GM04503 (cell line): ENCODE data around the gene SEC31B.

ENCODE experiments used
- DNase-seq: peaks from one replicate; pipeline ENCODE4 v3.0.0-alpha.2; 2012; ENCODE audit warnings: low read depth

SEC31B gene

GRCh38 chr10:100529475-100530298, 10.0 kb upstream of the SEC31B start, which contains the start of gene NDUFB8:
Gene NDUFB8, minus strand, starts transcription at chr10:100529871. Its CDS starts 20 bp downstream, at chr10:100529851.
- no peak for DNase-seq

- no peak for DNase-seq
These were observed 9.3 kb upstream of the SEC31B start for GRCh38 chr10:100528921-100529474.

- DNase-seq, result no peak
These were observed 8.6 kb upstream of the SEC31B start for GRCh38 chr10:100528123-100528886.

DNA sequence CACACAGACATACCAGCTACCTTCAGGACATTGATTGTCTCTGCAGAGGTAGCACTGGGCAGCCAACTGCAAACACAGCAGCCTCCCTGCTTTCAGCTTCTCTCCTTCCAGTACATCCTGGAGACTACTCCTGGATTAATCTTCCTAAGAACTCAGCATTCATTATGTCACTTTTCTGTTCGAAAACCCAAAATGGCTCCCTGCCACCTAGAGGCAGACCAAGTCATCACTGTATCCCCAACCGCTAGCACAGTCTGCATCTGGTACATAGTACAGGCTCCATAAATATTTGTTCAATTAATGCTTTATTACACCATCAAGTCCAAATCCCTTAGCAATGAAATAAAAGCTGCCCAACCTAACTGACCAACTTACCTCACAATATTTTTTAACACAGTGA, 5.0 kb upstream of the SEC31B start:
- no peak for DNase-seq

DNA sequence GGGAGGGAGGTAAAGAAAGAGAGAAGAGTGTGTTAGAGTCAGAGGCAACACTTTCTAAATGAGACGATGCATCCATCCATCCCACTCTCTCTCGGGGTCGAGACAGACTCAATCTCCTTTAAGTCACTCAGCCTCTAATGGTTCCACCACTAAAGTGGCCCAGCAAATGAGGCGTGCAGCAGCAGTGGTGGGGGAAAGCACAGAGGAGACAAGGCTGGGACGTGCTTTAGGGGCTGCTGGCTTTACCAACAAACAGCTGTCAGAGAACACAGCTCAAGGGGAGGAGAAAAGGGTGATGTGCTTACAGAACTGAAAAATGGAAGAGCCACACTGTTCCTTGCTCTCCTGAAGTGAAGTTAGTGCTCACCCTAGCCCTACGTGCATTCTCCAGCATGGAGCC, 4.5 kb upstream of the SEC31B start:
- no peak for DNase-seq

DNA sequence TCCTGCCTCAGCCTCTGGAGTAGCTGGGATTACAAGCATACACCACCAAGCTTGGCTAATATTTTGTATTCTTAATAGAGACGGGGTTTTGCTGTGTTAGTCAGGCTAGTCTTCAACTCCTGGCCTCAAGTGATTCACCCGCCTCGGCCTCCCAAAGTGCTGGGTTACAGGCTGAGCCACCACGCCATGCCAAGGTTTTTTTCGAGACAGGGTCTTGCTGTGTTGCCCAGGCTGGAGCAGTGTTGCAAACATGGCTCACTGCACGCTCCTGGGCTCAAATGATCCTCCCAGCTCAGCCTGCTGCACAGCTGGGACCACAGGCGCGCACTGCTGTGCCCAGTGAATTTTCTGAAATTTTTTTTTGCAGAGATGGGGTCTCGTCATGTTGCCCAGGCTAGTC, 3.3 kb upstream of the SEC31B start:
- no peak for DNase-seq

DNA sequence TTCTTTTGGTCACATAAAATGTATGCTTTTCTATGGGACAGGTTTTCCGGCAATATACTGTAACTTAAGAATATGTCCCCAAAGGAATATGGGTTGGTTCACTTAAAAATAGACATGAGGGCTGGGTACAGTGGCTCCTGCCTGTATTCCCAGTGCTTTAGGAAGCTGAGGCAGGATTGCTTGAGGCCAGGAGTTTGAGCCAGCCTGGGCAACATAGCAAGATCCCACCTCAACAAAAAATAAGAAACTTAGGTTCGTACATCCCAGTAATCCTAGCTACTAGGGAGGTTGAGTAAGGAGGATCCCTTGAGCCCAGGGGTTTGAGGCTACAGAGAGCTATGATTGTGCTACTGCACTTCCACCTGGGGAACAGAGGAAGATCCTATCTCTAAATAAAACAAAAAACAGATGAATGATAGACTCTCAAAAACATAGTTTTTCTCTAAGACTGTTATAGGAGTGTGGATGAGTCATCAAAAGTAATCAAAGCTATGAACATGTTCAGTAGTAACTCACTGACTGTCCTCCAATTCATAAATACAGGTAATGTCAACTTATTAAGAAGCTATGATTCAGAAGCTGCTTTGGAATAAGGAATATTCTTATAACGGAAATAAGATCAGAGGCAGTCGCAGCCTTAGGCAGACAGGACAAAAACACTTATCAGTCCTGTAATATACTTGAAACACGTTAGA, 2.6 kb upstream of the SEC31B start:
- no peak for DNase-seq

DNA sequence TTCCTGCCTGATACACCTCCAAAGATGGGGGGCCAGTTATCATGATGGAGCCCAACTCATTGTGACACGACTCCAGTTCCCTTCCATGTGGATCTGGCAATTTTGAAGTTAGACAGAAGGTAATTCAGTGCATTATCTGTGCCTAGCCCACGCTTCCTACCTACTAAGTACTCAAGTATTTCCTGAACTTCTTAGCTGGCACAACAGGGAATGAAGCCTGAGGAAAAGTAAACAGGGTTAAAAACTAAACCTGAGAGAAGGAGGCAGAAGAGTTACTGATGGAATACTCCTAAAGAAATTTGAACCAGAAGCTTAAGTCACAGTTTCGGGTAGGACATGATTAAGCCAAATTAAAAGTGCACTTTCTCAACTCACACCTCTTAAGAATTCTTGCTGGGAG, 1.1 kb upstream of the SEC31B start:
- DNase-seq, result no peak

DNA sequence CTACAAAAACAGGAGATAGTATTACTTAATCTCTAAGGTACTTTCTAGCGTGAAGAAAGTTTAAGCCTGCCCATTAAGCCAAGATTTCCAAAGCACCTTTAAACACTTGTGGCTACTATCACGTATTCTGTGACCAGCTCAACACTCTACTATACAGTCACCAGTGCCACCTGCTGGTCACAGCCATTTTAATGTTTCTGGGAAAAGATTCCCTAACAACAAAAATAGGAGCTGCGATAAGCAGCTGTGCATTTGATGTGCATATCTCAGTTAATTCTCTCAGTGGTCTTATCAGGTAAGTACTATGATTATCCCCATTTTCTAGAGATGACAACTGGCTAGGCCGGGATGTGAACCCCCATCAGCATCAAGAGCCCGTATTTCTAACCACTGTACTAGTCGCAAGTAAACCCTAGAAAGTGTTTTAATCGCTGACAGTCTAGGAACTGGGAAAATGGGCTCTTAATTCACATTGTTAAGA, 860 bp downstream of the SEC31B start:
- no peak for DNase-seq

- no peak for DNase-seq
These were observed 2.8 kb downstream of the SEC31B start for GRCh38 chr10:100516847-100517246.

GRCh38 chr10:100515612-100516011, 4.0 kb downstream of the SEC31B start:
- no peak for DNase-seq

DNA sequence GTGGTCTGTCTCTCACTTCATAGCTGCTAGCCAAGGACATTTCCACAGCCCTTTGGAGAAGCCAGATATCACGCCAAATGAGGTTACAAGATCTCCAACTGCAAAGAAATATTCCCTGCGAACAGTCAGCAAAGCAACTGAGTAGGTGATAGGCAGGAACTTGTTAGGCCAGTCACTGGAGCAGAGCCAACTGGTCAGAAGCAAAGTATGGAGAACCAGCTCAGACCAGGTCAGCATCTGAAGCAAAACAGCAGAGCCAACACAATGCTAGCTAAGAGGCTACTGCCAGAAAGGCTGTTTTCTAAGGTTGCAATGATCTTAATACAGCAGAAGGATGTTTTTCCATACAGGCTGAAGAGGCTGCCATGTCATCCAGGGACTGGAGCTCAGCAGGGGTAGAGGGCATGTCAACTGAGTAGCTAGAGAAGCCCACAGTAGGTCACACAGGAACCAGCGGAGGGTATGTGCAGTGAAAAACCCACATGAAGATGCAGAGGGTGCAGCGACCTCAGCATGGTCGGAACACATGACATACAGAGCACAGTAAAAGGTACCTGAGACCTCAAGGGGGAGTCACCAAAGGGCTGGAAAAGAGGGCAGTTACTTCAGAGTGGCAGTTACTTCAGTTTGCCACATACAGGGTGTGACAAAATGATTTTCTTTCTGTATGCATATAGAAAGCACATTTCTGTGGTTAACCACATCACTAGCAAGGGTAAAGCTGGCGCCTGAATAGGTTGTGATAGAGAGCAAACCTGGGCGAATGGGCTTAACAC, 8.9 kb downstream of the SEC31B start:
- no peak for DNase-seq

DNA sequence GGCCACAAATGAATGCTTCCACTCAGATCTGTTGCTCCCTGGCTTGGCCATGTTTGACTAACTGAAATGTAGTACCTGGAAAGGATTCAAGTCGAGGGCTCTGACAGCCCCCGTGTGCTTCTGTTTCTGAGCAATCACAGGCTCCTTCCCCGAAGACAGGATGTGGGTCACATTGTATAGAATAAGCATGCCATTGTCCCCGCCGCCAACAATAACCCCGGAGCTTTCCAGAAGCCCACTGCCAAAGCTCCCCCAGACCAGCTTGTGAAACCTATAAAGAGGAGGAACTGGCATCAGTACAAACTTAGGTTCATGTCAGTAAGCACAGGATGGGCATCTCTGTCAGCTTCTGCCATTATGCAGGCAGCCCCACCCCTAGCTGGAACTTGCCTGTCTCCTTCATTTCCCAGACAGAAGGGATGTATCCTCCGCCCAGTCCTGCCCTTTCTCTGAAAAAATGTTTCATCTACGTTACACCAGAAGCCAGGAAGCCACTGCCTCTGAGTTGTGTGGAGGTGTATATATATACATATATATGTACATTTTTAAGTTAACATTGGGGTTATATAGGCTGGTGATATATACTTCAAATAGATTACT, 10.3 kb downstream of the SEC31B start:
- DNase-seq, result no peak

- no peak for DNase-seq
These were observed 10.9 kb downstream of the SEC31B start for GRCh38 chr10:100508691-100509150.

DNA sequence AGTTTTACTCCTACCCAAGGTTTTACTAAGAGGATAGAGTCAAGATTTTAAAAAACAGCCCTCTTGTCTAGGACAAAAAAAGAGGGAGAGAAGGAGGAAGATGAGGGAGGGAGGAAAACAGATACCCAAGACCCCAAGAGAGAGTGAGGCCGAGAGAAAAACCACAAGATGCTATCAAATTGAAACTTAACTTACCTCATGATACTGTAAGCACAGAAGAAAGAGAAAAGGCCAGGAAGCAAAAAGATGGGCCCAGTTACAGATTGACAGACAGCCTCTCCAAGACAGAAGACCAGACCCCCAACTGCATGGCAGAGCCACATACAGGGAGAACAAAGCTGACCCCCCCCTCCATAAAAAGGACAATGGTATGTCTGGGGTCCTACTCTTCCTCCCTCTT, 11.4 kb downstream of the SEC31B start:
- DNase-seq, result no peak

DNA sequence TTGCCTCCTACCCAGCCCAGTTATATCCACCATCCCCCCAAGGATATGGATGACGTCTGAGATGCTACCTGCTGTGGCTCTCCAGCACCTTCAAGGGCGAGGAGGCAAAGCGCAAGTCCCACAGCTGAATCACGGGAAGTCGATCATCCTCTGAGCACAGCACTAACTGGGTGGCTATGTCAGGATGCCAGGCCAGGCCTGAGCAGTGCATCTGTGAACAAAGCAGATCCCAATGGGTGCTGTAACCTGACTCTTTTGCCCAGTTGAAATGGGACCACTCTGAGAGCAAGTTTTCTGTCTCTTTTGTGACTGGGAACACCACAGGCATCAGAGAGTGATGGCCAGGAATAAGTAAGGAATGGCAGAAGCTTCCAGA, 12.3 kb downstream of the SEC31B start:
- DNase-seq, result no peak

DNA sequence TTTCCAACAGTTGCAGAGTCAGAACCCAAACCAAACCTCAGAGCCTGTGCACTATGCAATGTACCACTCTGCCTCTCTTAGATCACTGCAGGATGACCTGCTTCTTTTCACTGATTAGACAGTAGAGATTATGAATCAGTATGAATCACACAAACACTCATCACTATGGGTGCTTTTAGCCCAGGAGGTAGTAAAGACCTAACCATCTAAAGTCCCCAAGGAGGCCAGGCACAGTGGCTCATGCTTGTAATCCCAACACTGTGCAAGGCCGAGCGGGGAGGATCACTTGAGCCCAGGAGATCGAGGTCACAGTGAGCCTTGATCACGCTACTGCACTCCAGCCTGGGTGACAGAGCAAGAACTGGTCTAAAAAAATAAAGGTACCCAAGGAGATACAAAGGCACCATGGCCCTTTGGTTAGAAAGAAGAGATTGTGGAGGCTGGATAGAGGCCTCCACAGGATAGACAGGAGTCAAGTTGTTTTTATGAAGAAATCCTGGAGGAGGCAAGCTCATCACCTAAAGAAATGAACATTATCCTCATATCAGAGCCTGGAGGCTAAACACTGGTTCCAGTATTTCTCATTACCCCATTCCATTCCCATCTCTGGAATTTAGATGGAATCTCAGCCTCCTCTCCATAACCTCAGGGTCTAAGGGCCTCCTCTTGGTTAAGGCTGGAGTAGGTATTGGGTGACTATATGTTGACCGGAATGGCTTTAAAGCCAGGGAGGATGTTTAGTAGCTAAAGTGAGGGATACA, 12.9 kb downstream of the SEC31B start:
- peak; percentile 61 for DNase-seq

GRCh38 chr10:100505164-100505563, 14.5 kb downstream of the SEC31B start:
- no peak for DNase-seq

GRCh38 chr10:100504096-100504495, 15.6 kb downstream of the SEC31B start:
- no peak for DNase-seq

DNA sequence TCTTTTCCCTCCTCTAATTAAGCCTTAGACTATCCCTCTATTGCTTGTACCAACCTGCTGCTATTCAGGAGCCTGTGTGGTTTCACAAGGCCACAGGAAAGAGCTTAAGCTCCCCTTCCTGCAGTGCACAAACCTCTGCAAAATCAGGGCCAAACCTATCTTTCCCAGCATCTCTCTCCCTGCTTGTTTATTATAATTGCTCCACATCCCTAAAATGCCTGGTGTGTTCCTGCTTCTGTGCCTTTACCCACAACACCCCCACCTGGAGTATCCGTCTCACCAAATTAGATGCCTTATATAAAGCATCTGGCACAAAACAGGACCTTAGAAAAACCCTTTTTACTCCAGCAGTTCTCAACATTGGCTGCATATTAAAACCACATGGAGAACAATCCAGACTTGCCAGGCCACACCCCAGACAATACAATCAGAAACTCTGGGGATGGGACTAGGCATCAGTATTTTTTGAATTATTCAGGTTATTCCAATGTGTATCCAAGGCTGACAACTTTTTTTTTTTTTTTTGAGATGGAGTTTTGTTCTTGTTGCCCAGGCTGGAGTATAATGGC, 16.7 kb downstream of the SEC31B start:
- no peak for DNase-seq
